ENCODE measurements around the gene CCDC3. TPM values are rescaled to one million over a fixed set of nuclear protein-coding genes. Genes with fewer than 3 reads are reported as not detected.

CCDC3 gene
- total RNA-seq, 6 experiments from 2014 or later = 3.6 to 10.2 (median 5.8) TPM

GRCh38 chr10:12960941-12961340 is 40.6 kb downstream of the CCDC3 start:
- H3K9me3 ChIP-seq = no peaks in the 10 kb centered on the region
- intact Hi-C loops (cut with DNase I) = no loop called here
- no peak overlapping the region for H3K27ac ChIP-seq
- DNase-seq (no peak), ATAC-seq (peak in 1 of 4 donors; percentile 4)
- H3K4me1 ChIP-seq = peaks cover 0 to 11% (median 4%) of the 10 kb centered on the region in 4 donors
- no peak for TF ChIP-seq CTCF (IDR thresholded peaks at IDR 0.05)
- H3K36me3 ChIP-seq = no peaks in the 10 kb centered on the region
- H3K27me3 ChIP-seq = no peaks in the 10 kb centered on the region
- 67% methylated on average over 1 of the region's 8 CpGs for WGBS (ENCODE audit: insufficient coverage, low coverage, low lambda C conversion rate, missing lambda C conversion rate)
- no peak overlapping the region for H3K4me3 ChIP-seq

- ATAC-seq (peak; percentile 81 to 94 (median 91)), DNase-seq (peak; percentile 38 to 85 (median 85))
- Histone ChIP-seq H3K9me3 (no peaks in the 10 kb centered on the region), H3K4me1 (peaks cover 0 to 11% (median 4%) of the 10 kb centered on the region in 4 donors), H3K4me3 (no peak overlapping the region), H3K36me3 (no peaks in the 10 kb centered on the region), H3K27ac (no peak overlapping the region), H3K27me3 (no peaks in the 10 kb centered on the region)
- WGBS (ENCODE audit: insufficient coverage, low coverage, low lambda C conversion rate, missing lambda C conversion rate) = 24% methylated on average over 6 of the region's 15 CpGs
- TF ChIP-seq POLR2A (IDR thresholded peaks at IDR 0.05) (no peak), CTCF (IDR thresholded peaks at IDR 0.05) (no peak)
- intact Hi-C loops (cut with DNase I) = no loop called here
Observed at GRCh38 chr10:12960334-12960898, 41.1 kb downstream of the CCDC3 start.

GRCh38 chr10:12958546-12959110 is 42.9 kb downstream of the CCDC3 start:
- no peak overlapping the region for H3K27ac ChIP-seq
- no peak for ATAC-seq
- 70% methylated on average over 3 of the region's 5 CpGs for WGBS (ENCODE audit: insufficient coverage, low coverage, low lambda C conversion rate, missing lambda C conversion rate)

GRCh38 chr10:12957081-12957480 is 44.4 kb downstream of the CCDC3 start:
- 84% methylated on average over 8 of the region's 8 CpGs for WGBS (ENCODE audit: insufficient coverage, low coverage, low lambda C conversion rate, missing lambda C conversion rate)
- no peak for ATAC-seq
- no peaks in the 10 kb centered on the region for H3K9me3 ChIP-seq
- intact Hi-C loops (cut with DNase I) = no loop called here
- no peak for TF ChIP-seq CTCF (IDR thresholded peaks at IDR 0.05)
- TF ChIP-seq POLR2A (IDR thresholded peaks at IDR 0.05) = no peak
- H3K27me3 ChIP-seq = no peaks in the 10 kb centered on the region
- H3K27ac ChIP-seq = no peak overlapping the region
- DNase-seq = peak in 1 of 3 donors; percentile 16
- no peaks in the 10 kb centered on the region for H3K36me3 ChIP-seq
- no peak overlapping the region for H3K4me3 ChIP-seq
- H3K4me1 ChIP-seq = peaks cover 0 to 11% (median 4%) of the 10 kb centered on the region in 4 donors

More at GRCh38 chr10:12958546-12959110, 42.9 kb downstream of the CCDC3 start:
- H3K36me3 ChIP-seq = no peaks in the 10 kb centered on the region
- H3K4me1 ChIP-seq = peaks cover 0 to 11% (median 4%) of the 10 kb centered on the region in 4 donors
- intact Hi-C loops (cut with DNase I) = no loop called here
- no peak for TF ChIP-seq POLR2A (IDR thresholded peaks at IDR 0.05)
- no peak for TF ChIP-seq CTCF (IDR thresholded peaks at IDR 0.05)
- H3K4me3 ChIP-seq = no peak overlapping the region
- H3K27me3 ChIP-seq = no peaks in the 10 kb centered on the region
- DNase-seq = peak in 1 of 3 donors; percentile 25
- H3K9me3 ChIP-seq = no peaks in the 10 kb centered on the region

Data from right lobe of liver (tissue), 6 donors.